Right renal cortex interstitium (tissue), 3 donors: ENCODE data around the gene TACR1. TPM values are rescaled to one million over a fixed set of nuclear protein-coding genes. Genes with fewer than 3 reads are reported as not detected.
"Not testable (repeated sequence)": the region's sequence is repeated elsewhere in the genome, so short reads cannot be mapped to it uniquely, and the experiment has no call there.

Experiments
- DNase-seq, 3 donors: peaks; one replicate each; pipeline ENCODE4 v3.0.0-alpha.2; 2013; ENCODE audit warnings: low read depth in 3 of 3, low spot score in 2 of 3
- polyA plus RNA-seq, 3 donors: library from polyadenylated mRNA; unstranded; fragments of 120-200 nt; gene quantifications; one replicate each; pipeline ENCODE4 v1.2.1, GENCODE V29; 2013; ENCODE audit not compliant: insufficient read length in 3 of 3

The TACR1 gene
- polyA plus RNA-seq, 3 donors, result 1.7 to 2.3 (median 1.9) TPM

GRCh38 chr2:75147884-75148283 is 51.4 kb downstream of the TACR1 start:
- DNase-seq, result not testable (repeated sequence)

- DNase-seq, result no peak
These were observed 52.6 kb downstream of the TACR1 start for GRCh38 chr2:75146606-75147332.

DNA sequence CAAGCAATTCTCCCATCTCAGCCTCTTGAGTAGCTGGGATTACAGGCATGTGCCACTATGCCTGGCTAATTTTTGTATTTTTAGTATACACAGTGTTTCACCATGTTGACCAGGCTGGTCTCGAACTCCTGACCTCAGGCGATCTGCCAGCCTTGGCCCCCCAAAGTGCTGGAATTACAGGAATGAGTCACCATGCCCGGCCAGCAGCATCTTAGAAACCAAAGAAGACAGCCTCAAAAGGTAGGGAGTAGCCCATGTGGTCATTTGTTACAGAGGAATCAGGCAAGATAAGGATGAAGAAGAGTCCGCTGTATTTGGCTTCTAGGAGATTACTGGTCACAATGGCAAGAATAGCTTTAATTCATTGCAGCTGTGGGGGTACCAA is 53.1 kb downstream of the TACR1 start:
- DNase-seq, result not testable (repeated sequence)

GRCh38 chr2:75142081-75142480 is 57.2 kb downstream of the TACR1 start:
- DNase-seq, result no peak

- DNase-seq, result no peak
These were observed 59.0 kb downstream of the TACR1 start for GRCh38 chr2:75140288-75140687.

DNA sequence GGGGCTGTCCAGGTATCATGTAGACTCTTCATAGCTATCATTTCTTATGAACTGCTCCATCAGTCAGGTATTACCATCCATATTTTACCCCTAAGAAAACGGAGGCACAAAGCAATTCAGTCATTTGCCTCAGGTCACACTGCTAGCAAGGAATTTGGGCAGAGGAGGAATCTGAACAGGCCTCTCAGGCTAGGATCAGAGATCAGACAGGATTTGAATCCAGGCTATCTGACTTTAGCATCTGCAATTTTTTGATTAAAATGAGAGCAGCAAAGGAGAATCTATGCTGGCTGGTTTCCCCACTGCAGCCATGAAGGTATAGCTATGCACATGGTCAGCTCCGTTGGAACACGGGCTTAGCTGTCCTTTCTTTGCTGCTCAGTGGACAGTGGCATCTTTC is 60.1 kb downstream of the TACR1 start:
- DNase-seq, result no peak

- no peak for DNase-seq
These were observed 60.8 kb downstream of the TACR1 start for GRCh38 chr2:75138528-75138927.

- no peak for DNase-seq
These were observed 63.4 kb downstream of the TACR1 start for GRCh38 chr2:75135776-75136400.

- peak in 1 of 3 donors; percentile 29 for DNase-seq
These were observed 64.5 kb downstream of the TACR1 start for GRCh38 chr2:75134860-75135259.

DNA sequence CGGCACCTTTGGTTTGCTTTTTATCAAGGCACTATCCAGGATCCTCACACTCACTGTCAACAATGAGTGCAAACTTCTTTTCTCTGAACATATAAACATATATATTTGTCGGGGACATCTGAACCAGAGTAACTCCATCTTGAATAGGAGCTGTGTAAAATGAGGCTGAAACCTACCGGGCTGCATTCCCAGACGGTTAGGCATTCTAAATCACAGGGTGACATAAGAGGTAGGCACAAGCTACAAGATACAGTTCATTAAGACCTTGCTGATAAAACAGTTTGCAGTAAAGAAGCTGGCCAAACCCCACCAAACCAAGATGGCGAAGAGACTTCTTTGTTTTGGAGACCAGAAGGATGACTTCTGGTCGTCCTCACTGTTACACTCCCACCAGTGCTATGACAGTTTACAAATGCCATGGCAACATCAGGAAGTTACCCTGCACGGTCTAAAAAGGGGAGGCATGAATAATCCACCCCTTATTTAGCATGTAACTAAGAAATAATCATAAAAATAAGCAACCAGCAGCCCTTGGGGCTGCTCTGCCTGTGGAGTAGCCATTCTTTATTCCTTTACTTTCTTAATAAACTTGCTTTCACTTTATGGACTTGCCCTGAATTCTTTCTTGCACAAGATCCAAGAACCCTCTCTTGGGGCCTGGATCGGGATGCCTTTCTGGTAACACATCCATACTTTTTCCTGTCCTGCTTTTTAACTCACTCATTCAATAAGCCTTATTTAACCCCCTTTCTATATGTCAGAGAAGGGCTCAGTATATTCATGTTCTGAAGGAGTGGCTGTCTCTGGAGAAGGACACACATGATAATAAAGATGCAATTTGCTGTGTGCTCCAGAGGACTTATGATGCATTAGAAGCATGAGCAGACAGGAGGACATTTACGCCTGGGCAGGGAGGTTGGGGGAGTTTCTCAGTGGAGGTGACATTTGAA is 65.4 kb downstream of the TACR1 start:
- no peak for DNase-seq

- no peak for DNase-seq
These were observed 69.1 kb downstream of the TACR1 start for GRCh38 chr2:75130171-75130570.

GRCh38 chr2:75123876-75124275 is 75.4 kb downstream of the TACR1 start:
- no peak for DNase-seq

- DNase-seq, result no peak
These were observed 86.0 kb downstream of the TACR1 start for GRCh38 chr2:75113231-75113869.

GRCh38 chr2:75108937-75109482 is 90.3 kb downstream of the TACR1 start:
- no peak for DNase-seq

- DNase-seq, result no peak
These were observed 97.3 kb downstream of the TACR1 start for GRCh38 chr2:75102011-75102410.

- DNase-seq, result no peak
These were observed 98.5 kb downstream of the TACR1 start for GRCh38 chr2:75100801-75101151.

GRCh38 chr2:75100011-75100800 is 99.1 kb downstream of the TACR1 start:
- no peak for DNase-seq

DNA sequence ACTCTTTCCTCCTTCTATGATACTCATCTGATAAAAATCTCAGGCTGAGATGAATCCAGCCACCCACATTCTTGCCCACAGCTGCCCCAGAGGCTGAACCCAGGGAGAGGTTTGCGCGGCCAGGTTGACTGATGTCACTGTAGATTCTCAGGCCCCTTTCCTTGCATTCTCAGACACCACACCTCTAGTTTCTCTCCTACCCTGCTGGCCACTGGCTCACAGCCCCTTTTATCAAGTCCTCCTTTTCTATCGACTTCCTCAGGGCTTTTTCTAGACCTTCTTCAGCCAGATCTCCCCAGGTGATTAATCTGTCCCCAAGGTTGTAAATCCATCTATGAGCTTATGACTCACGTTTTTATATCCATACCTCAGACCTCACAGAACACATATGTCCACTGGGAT is 99.8 kb downstream of the TACR1 start:
- DNase-seq, result no peak

GRCh38 chr2:75098856-75099255 is 100.5 kb downstream of the TACR1 start:
- DNase-seq, result no peak

- DNase-seq, result no peak
These were observed 101.5 kb downstream of the TACR1 start for GRCh38 chr2:75097831-75098230.
